Breast epithelium (tissue), 4 donors: ENCODE data around the gene ADIRF. TPM values are rescaled to one million over a fixed set of nuclear protein-coding genes. Genes with fewer than 3 reads are reported as not detected.
A peak's percentile ranks its signal among the peaks of the same experiment; 100 is the strongest.
"Not testable (repeated sequence)": the region's sequence is repeated elsewhere in the genome, so short reads cannot be mapped to it uniquely, and the experiment has no call there.

Source experiments
- DNase-seq, 2 donors: peaks; one replicate each; pipeline ENCODE4 v3.0.0-alpha.2; 2019; ENCODE audit warnings: low spot score in 2 of 2
- H3K27ac ChIP-seq, 2 donors: fragments of 200-600 bp; sonication (generic) in 1 of 2; one replicate each; pipeline ENCODE4 v1.5.1; 2016 to 2019; ENCODE audit warnings: mild to moderate bottlenecking in 1 of 2
- H3K27me3 ChIP-seq, 2 donors: fragments of 200-600 bp; sonication (generic) in 1 of 2; one replicate each; pipeline versions ENCODE4 v1.5.1 to v1.6.0; 2017 to 2019; ENCODE audit warnings: control low read depth in 1 of 2, mild to moderate bottlenecking in 1 of 2
- H3K36me3 ChIP-seq: fragments of 200-600 bp; one replicate; pipeline ENCODE4 v1.5.1; 2019
- H3K4me1 ChIP-seq, 2 donors: fragments of 200-600 bp; sonication (generic); one replicate each; pipeline ENCODE4 v1.5.1; 2016 to 2019; ENCODE audit warnings: control low read depth in 1 of 2
- H3K4me3 ChIP-seq, 3 donors: fragments of 200-600 bp; sonication (generic); 1 replicate in 2 of 3; 2 replicates in 1 of 3; pipeline ENCODE4 v1.5.1; 2016 to 2019; ENCODE audit warnings: mild to moderate bottlenecking in 3 of 3, moderate library complexity in 2 of 3
- H3K9me3 ChIP-seq, 2 donors: fragments of 200-600 bp; sonication (generic) in 1 of 2; one replicate each; pipeline ENCODE4 v1.5.1; 2016 to 2019; ENCODE audit warnings: control low read depth in 1 of 2
- CTCF ChIP-seq, 3 donors: fragments of 450-650 bp; IDR thresholded peaks; one replicate each; pipeline ENCODE4 v1.5.1; 2016 to 2017; ENCODE audit warnings: antibody characterized with exemption in 3 of 3, mild to moderate bottlenecking in 3 of 3, moderate library complexity in 3 of 3
- POLR2A ChIP-seq: fragments of 450-650 bp; IDR thresholded peaks from one replicate; pipeline ENCODE4 v1.6.1; 2016; ENCODE audit warnings: antibody characterized with exemption, mild to moderate bottlenecking, moderate library complexity
- POLR2AphosphoS5 ChIP-seq, 3 donors: sonication (generic); formaldehyde crosslinking; IDR thresholded peaks; one replicate each; pipeline ENCODE4 v1.6.1; 2017; ENCODE audit warnings: antibody characterized with exemption in 3 of 3
- intact Hi-C: fragments of 100-400 bp; cut with DNase I; formaldehyde crosslinking; loops from one replicate; pipeline ENCODE4 v1.15.1; 2023; ENCODE audit warnings: low total_unique reads
- total RNA-seq, 3 donors: library from RNA; depleted of rRNA; stranded (reverse); fragments of >200 nt; gene quantifications; one replicate each; pipeline ENCODE4 v1.1.0, GENCODE V29; 2016

ADIRF gene
- total RNA-seq, 3 donors from 2014 or later: 204 to 1,074 (median 288) TPM

- TF ChIP-seq POLR2AphosphoS5 (IDR thresholded peaks at IDR 0.05) (no peak), POLR2A (no peak), CTCF (IDR thresholded peaks at IDR 0.05) (no peak)
- Histone ChIP-seq H3K4me1 (peaks cover 0 to 13% of the 10 kb centered on the region in 2 donors), H3K9me3 (peaks cover 0 to 4% of the 10 kb centered on the region in 2 donors), H3K27me3 (no peaks in the 10 kb centered on the region), H3K27ac (no peak overlapping the region), H3K4me3 (no peak overlapping the region), H3K36me3 (no peaks in the 10 kb centered on the region)
- no peak for DNase-seq
- intact Hi-C loops: no loop called here
These were observed 17.9 kb upstream of the ADIRF start for GRCh38 chr10:86950349-86950748.

GRCh38 chr10:86951184-86951761 is 17.0 kb upstream of the ADIRF start:
- Histone ChIP-seq H3K4me1 (peaks cover 0 to 9% of the 10 kb centered on the region in 2 donors), H3K4me3 (no peak overlapping the region), H3K36me3 (no peaks in the 10 kb centered on the region), H3K27ac (no peak overlapping the region), H3K9me3 (peaks cover 0 to 4% of the 10 kb centered on the region in 2 donors), H3K27me3 (no peaks in the 10 kb centered on the region)
- DNase-seq: peak in 1 of 2 donors; percentile 30
- TF ChIP-seq POLR2A (no peak), POLR2AphosphoS5 (IDR thresholded peaks at IDR 0.05) (no peak), CTCF (IDR thresholded peaks at IDR 0.05) (no peak)
- intact Hi-C loops: no loop called here

- no peak overlapping the region for H3K27ac ChIP-seq
- no peaks in the 10 kb centered on the region for H3K36me3 ChIP-seq
- no peak overlapping the region for H3K4me3 ChIP-seq
- intact Hi-C loops: no loop called here
- peaks cover 0 to 4% of the 10 kb centered on the region in 2 donors for H3K9me3 ChIP-seq
- H3K27me3 ChIP-seq: no peaks in the 10 kb centered on the region
- DNase-seq: no peak
- TF ChIP-seq POLR2A: no peak
- H3K4me1 ChIP-seq: peaks cover 0 to 9% of the 10 kb centered on the region in 2 donors
These were observed 16.2 kb upstream of the ADIRF start for GRCh38 chr10:86952106-86952505.

GRCh38 chr10:86952697-86953096 is 15.6 kb upstream of the ADIRF start:
- H3K36me3 ChIP-seq, H3K27ac ChIP-seq, H3K9me3 ChIP-seq, H3K4me1 ChIP-seq, DNase-seq, H3K4me3 ChIP-seq, H3K27me3 ChIP-seq, intact Hi-C loops: not testable (repeated sequence)

GRCh38 chr10:86953747-86954680 is 14.3 kb upstream of the ADIRF start:
- intact Hi-C loops: no loop called here
- Histone ChIP-seq H3K4me3 (peak overlapping the region; percentile 28 to 60 (median 37)), H3K9me3 (peaks cover 0 to 4% of the 10 kb centered on the region in 2 donors), H3K27me3 (no peaks in the 10 kb centered on the region), H3K27ac (peak overlapping the region; percentile 85 to 94), H3K36me3 (no peaks in the 10 kb centered on the region), H3K4me1 (peaks cover 10 to 18% of the 10 kb centered on the region in 2 donors)
- no peak for DNase-seq
- TF ChIP-seq POLR2AphosphoS5 (IDR thresholded peaks at IDR 0.05) (peak; percentile 16 to 57 (median 37)), POLR2A (no peak), CTCF (IDR thresholded peaks at IDR 0.05) (no peak)
